WTC11 (cell line): Measurements from ENCODE around the gene RAB34. TPM values are rescaled to one million over a fixed set of nuclear protein-coding genes. Genes with fewer than 3 reads are reported as not detected.
A peak's percentile ranks its signal among the peaks of the same experiment; 100 is the strongest.

Experiments
- ATAC-seq: fragments of 200-7000 bp; cut with Tn5 transposase; 2 replicates; pipeline ENCODE4 v1.10.0; 2021; ENCODE audit warnings: mild to moderate bottlenecking, moderate library complexity
- CTCF ChIA-PET: fragments of 300-600 bp; sonication (Branson Sonifier 250); formaldehyde crosslinking; loops from one replicate; lab custom pipeline; 2021; ENCODE audit warnings: antibody characterized with exemption; lab: Charles Lee
- POLR2A ChIA-PET: fragments of 350-600 bp; sonication (Branson Sonifier 250); formaldehyde crosslinking; loops from one replicate; lab custom pipeline; 2021; ENCODE audit warnings: antibody characterized with exemption; lab: Charles Lee
- DNase-seq: peaks from one replicate; pipeline ENCODE4 v3.0.0; 2021; ENCODE audit warnings: low spot score
- H3K27ac Mint-ChIP-seq: 2 replicates; pipeline ENCODE4 v1.8.0; 2021; ENCODE audit warnings: mixed read lengths
- H3K27me3 Mint-ChIP-seq: 2 replicates; pipeline ENCODE4 v1.8.0; 2021; ENCODE audit warnings: low read depth, mild to moderate bottlenecking, moderate library complexity, mixed read lengths
- H3K36me3 Mint-ChIP-seq: 2 replicates; pipeline ENCODE4 v1.8.0; 2021; ENCODE audit warnings: mixed read lengths
- H3K4me1 Mint-ChIP-seq: 2 replicates; pipeline ENCODE4 v1.8.0; 2022; ENCODE audit warnings: mixed read lengths
- H3K4me3 Mint-ChIP-seq: 2 replicates; pipeline ENCODE4 v1.8.0; 2021; ENCODE audit warnings: mild to moderate bottlenecking, moderate library complexity, mixed read lengths
- H3K9me3 Mint-ChIP-seq: 2 replicates; pipeline ENCODE4 v1.8.0; 2021; ENCODE audit warnings: mixed read lengths
- CREB1 ChIP-seq: sonication (generic); formaldehyde crosslinking; IDR thresholded peaks from 2 replicates; pipeline ENCODE4 v1.8.0; 2023; ENCODE audit warnings: mild to moderate bottlenecking, missing genetic modification reagents
- CREM ChIP-seq: sonication (generic); formaldehyde crosslinking; IDR thresholded peaks from 2 replicates; pipeline ENCODE4 v1.8.1; 2022; ENCODE audit warnings: mild to moderate bottlenecking, missing genetic modification reagents, moderate library complexity
- EMX1 ChIP-seq: fragments of 250-450 bp; sonication (Bioruptor Pico); IDR thresholded peaks from 2 replicates; pipeline ENCODE4 v1.8.0; 2021; ENCODE audit warnings: mild to moderate bottlenecking
- FOXJ3 ChIP-seq: sonication (generic); formaldehyde crosslinking; IDR thresholded peaks from 2 replicates; pipeline ENCODE4 v1.9.0; 2021; ENCODE audit warnings: missing genetic modification reagents, mild to moderate bottlenecking, borderline replicate concordance
- FOXK1 ChIP-seq: sonication (generic); formaldehyde crosslinking; IDR thresholded peaks from 2 replicates; pipeline ENCODE4 v1.8.0; 2022; ENCODE audit warnings: mild to moderate bottlenecking, moderate library complexity, missing genetic modification reagents
- GABPB1 ChIP-seq: sonication (generic); formaldehyde crosslinking; IDR thresholded peaks from 2 replicates; pipeline ENCODE4 v1.8.1; 2023; ENCODE audit warnings: mild to moderate bottlenecking, missing genetic modification reagents
- HMGA2 ChIP-seq: fragments of 250-450 bp; sonication (Bioruptor Pico); IDR thresholded peaks from 2 replicates; pipeline ENCODE4 v1.4.0; 2021; ENCODE audit warnings: mild to moderate bottlenecking, moderate library complexity
- OVOL2 ChIP-seq: fragments of 250-450 bp; sonication (Bioruptor Pico); IDR thresholded peaks from 2 replicates; pipeline ENCODE4 v1.9.0; 2021; ENCODE audit warnings: mild to moderate bottlenecking, borderline replicate concordance
- PRRX2 ChIP-seq: fragments of 250-450 bp; sonication (Bioruptor Pico); IDR thresholded peaks from 2 replicates; pipeline ENCODE4 v1.8.0; 2021; ENCODE audit warnings: mild to moderate bottlenecking
- SMAD4 ChIP-seq: sonication (generic); formaldehyde crosslinking; IDR thresholded peaks from 2 replicates; pipeline ENCODE4 v1.8.0; 2022; ENCODE audit warnings: mild to moderate bottlenecking, missing genetic modification reagents
- TEAD1 ChIP-seq: sonication (generic); formaldehyde crosslinking; IDR thresholded peaks from 2 replicates; pipeline ENCODE4 v1.8.0; 2022; ENCODE audit warnings: mild to moderate bottlenecking, missing genetic modification reagents
- TP53 ChIP-seq: sonication (generic); formaldehyde crosslinking; IDR thresholded peaks from 2 replicates; pipeline ENCODE4 v1.8.1; 2023; ENCODE audit warnings: mild to moderate bottlenecking, missing genetic modification reagents
- ZNF121 ChIP-seq: sonication (generic); formaldehyde crosslinking; IDR thresholded peaks from 2 replicates; pipeline ENCODE4 v1.8.0; 2023; ENCODE audit warnings: missing genetic modification reagents
- ZNF219 ChIP-seq: sonication (generic); formaldehyde crosslinking; IDR thresholded peaks from 2 replicates; pipeline ENCODE4 v1.8.0; 2023; ENCODE audit warnings: missing genetic modification reagents, mild to moderate bottlenecking, borderline replicate concordance
- ZNF232 ChIP-seq: sonication (generic); formaldehyde crosslinking; IDR thresholded peaks from 2 replicates; pipeline ENCODE4 v1.8.0; 2022; ENCODE audit warnings: mild to moderate bottlenecking, missing genetic modification reagents
- total RNA-seq: library from RNA; stranded (reverse); gene quantifications from 3 replicates; pipeline ENCODE4 v1.2.3, GENCODE V29; 2021
- TF ChIP-seq, protein P1 (sequence below): fragments of 250-450 bp; sonication (Bioruptor Pico); IDR thresholded peaks from 2 replicates; pipeline ENCODE4 v2.1.2; 2022; ENCODE audit warnings: mild to moderate bottlenecking, moderate library complexity
- TF ChIP-seq, protein P2 (sequence below): fragments of 250-450 bp; sonication (Bioruptor Pico); IDR thresholded peaks from 2 replicates; pipeline ENCODE4 v1.9.0; 2021; ENCODE audit warnings: mild to moderate bottlenecking
- TF ChIP-seq, protein P3 (sequence below): sonication (generic); formaldehyde crosslinking; IDR thresholded peaks from 2 replicates; pipeline ENCODE4 v1.8.0; 2022; ENCODE audit warnings: mild to moderate bottlenecking, missing genetic modification reagents
- TF ChIP-seq, protein P4 (sequence below): fragments of 250-450 bp; sonication (Bioruptor Pico); IDR thresholded peaks from 2 replicates; pipeline ENCODE4 v1.9.0; 2021; ENCODE audit warnings: mild to moderate bottlenecking
- TF ChIP-seq, protein P5 (sequence below): sonication (generic); formaldehyde crosslinking; IDR thresholded peaks from 2 replicates; pipeline ENCODE4 v1.8.0; 2023; ENCODE audit warnings: missing genetic modification reagents
- TF ChIP-seq, protein P6 (sequence below): sonication (generic); formaldehyde crosslinking; conservative IDR thresholded peaks from 2 replicates; pipeline ENCODE4 v1.8.1; 2022; ENCODE audit warnings: mild to moderate bottlenecking, missing genetic modification reagents
- TF ChIP-seq, protein P7 (sequence below): sonication (generic); formaldehyde crosslinking; IDR thresholded peaks from 2 replicates; pipeline ENCODE4 v1.8.1; 2023; ENCODE audit warnings: mild to moderate bottlenecking, missing genetic modification reagents
- TF ChIP-seq, protein P8 (sequence below): sonication (generic); formaldehyde crosslinking; IDR thresholded peaks from 2 replicates; pipeline ENCODE4 v1.8.1; 2022; ENCODE audit warnings: mild to moderate bottlenecking, missing genetic modification reagents, moderate library complexity, borderline replicate concordance

Gene RAB34
- total RNA-seq, 1 experiment from 2014 or later = 181 TPM

DNA sequence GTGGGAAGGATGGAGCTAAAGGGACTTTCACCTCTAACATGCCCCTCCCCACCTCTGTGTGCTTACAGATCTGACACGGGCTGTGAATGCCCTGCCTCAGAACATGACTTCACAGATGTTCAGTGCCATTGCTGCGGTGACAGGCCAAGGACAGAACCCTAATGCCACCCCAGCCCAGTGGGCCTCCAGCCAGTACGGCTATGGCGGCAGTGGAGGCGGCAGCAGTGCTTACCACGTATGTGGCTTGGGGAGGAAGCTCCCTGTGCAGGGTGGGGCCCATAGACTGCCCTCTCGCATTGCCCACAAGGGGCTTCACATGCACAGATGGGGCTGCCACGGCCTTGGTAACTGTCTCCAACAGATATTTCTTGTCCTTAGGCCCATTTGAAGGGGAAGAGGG is 17.4 kb downstream of the RAB34 start:
- POLR2A ChIA-PET = interaction anchor here (0.6 to 0.7 kb wide), 2 partner anchors 11 kb away, joined by 3 to 9 read pairs; partner anchors contain the start of gene PROCA1
- H3K27ac Mint-ChIP-seq = no peak overlapping the region

DNA sequence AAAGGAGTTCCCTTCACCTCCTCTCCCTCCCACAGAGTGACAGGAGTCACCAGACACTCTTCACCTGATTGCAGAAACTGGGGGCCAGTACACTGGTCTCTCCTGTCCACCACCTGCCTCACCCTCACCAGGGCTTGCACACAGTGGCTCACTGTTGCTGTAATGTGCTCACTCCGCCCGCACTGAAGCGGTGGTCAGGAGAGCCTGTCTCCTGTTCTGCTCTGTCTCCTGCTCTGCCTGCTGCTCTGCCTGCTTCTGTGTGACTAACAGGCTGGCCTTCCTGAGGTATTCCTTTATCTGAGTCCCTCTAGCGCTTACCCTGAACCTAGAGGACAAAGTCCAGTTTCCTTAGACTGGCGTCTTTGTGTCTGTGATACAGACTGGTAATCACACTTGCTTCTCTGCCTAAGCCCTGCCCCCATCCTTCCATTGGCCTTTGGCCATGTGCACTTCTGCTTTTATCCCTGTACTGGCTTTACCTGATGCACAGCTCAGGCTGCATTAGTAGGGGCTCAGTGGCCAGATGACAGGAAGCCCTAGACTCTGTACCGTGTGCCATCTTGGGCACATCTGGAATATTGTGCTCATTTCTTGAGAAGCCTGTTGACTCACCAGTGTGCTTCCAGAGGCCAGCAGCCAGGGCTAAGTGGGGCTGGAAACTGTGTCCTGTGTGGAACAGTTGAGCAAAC is 19.3 kb downstream of the RAB34 start:
- ATAC-seq (no peak), DNase-seq (no peak)
- TF ChIP-seq OVOL2 (CRISPR knock-in tag) (no peak), GABPB1 (peak; percentile 59)
- Mint-ChIP-seq H3K4me1 (peaks cover 9% of the 10 kb centered on the region), H3K36me3 (peaks cover 83% of the 10 kb centered on the region), H3K27me3 (no peaks in the 10 kb centered on the region), H3K4me3 (no peak overlapping the region), H3K9me3 (no peaks in the 10 kb centered on the region), H3K27ac (no peak overlapping the region)
- POLR2A ChIA-PET = no interaction called here
- CTCF ChIA-PET = no interaction called here

More for the DNA sequence above, 17.4 kb downstream of the RAB34 start:
- DNase-seq = no peak
- CTCF ChIA-PET = no interaction called here
- Mint-ChIP-seq H3K36me3 (peaks cover 70% of the 10 kb centered on the region), H3K9me3 (no peaks in the 10 kb centered on the region), H3K4me1 (peaks cover 9% of the 10 kb centered on the region), H3K4me3 (no peak overlapping the region), H3K27me3 (no peaks in the 10 kb centered on the region)
- TF ChIP-seq FOXJ3 (CRISPR knock-in tag) (no peak), TP53 (CRISPR knock-in tag) (no peak), ZNF232 (CRISPR knock-in tag) (no peak), TEAD1 (no peak)
- TF ChIP-seq, protein P1, sequence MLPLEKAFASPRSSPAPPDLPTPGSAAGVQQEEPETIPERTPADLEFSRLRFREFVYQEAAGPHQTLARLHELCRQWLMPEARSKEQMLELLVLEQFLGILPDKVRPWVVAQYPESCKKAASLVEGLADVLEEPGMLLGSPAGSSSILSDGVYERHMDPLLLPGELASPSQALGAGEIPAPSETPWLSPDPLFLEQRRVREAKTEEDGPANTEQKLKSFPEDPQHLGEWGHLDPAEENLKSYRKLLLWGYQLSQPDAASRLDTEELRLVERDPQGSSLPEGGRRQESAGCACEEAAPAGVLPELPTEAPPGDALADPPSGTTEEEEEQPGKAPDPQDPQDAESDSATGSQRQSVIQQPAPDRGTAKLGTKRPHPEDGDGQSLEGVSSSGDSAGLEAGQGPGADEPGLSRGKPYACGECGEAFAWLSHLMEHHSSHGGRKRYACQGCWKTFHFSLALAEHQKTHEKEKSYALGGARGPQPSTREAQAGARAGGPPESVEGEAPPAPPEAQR = no peak
- TF ChIP-seq, protein P2, sequence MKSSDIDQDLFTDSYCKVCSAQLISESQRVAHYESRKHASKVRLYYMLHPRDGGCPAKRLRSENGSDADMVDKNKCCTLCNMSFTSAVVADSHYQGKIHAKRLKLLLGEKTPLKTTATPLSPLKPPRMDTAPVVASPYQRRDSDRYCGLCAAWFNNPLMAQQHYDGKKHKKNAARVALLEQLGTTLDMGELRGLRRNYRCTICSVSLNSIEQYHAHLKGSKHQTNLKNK (CRISPR knock-in tag) = no peak
- TF ChIP-seq, protein P3, sequence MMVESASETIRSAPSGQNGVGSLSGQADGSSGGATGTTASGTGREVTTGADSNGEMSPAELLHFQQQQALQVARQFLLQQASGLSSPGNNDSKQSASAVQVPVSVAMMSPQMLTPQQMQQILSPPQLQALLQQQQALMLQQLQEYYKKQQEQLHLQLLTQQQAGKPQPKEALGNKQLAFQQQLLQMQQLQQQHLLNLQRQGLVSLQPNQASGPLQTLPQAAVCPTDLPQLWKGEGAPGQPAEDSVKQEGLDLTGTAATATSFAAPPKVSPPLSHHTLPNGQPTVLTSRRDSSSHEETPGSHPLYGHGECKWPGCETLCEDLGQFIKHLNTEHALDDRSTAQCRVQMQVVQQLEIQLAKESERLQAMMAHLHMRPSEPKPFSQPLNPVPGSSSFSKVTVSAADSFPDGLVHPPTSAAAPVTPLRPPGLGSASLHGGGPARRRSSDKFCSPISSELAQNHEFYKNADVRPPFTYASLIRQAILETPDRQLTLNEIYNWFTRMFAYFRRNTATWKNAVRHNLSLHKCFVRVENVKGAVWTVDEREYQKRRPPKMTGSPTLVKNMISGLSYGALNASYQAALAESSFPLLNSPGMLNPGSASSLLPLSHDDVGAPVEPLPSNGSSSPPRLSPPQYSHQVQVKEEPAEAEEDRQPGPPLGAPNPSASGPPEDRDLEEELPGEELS = no peak
- TF ChIP-seq, protein P4, sequence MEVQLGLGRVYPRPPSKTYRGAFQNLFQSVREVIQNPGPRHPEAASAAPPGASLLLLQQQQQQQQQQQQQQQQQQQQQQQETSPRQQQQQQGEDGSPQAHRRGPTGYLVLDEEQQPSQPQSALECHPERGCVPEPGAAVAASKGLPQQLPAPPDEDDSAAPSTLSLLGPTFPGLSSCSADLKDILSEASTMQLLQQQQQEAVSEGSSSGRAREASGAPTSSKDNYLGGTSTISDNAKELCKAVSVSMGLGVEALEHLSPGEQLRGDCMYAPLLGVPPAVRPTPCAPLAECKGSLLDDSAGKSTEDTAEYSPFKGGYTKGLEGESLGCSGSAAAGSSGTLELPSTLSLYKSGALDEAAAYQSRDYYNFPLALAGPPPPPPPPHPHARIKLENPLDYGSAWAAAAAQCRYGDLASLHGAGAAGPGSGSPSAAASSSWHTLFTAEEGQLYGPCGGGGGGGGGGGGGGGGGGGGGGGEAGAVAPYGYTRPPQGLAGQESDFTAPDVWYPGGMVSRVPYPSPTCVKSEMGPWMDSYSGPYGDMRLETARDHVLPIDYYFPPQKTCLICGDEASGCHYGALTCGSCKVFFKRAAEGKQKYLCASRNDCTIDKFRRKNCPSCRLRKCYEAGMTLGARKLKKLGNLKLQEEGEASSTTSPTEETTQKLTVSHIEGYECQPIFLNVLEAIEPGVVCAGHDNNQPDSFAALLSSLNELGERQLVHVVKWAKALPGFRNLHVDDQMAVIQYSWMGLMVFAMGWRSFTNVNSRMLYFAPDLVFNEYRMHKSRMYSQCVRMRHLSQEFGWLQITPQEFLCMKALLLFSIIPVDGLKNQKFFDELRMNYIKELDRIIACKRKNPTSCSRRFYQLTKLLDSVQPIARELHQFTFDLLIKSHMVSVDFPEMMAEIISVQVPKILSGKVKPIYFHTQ = no peak
- no peak for ATAC-seq

DNA sequence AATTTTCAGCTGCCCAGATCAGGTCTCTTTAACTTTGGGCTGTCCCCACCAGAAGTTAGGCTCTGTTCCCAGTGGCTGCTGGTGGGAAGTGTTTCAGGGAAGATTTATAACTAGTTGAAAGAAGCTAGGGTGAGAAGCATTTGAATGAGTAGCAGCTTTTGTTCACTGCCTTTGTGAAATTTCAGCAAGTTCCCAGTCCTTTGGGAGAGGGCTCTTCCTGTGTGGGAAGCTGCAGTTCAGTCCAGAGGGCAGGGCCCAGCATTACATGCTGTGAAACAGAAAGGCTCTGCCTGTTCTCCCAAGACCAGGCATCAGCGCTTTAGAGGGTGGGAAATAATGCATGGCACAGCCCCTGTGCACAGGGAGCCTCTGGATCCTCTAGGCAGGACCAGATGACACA is 23.8 kb downstream of the RAB34 start:
- Mint-ChIP-seq H3K27me3 (no peaks in the 10 kb centered on the region), H3K36me3 (peaks cover 81% of the 10 kb centered on the region), H3K4me3 (no peak overlapping the region), H3K9me3 (no peaks in the 10 kb centered on the region), H3K4me1 (no peaks in the 10 kb centered on the region), H3K27ac (no peak overlapping the region; the same call in 1 of the 2 replicates)
- no peak for ATAC-seq
- no peak for DNase-seq
- ChIA-PET POLR2A (no interaction called here), CTCF (no interaction called here)
- no peak for TF ChIP-seq HMGA2 (CRISPR knock-in tag)
- TF ChIP-seq, protein P5, sequence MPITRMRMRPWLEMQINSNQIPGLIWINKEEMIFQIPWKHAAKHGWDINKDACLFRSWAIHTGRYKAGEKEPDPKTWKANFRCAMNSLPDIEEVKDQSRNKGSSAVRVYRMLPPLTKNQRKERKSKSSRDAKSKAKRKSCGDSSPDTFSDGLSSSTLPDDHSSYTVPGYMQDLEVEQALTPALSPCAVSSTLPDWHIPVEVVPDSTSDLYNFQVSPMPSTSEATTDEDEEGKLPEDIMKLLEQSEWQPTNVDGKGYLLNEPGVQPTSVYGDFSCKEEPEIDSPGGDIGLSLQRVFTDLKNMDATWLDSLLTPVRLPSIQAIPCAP (CRISPR knock-in tag) = no peak
- TF ChIP-seq FOXK1 (CRISPR knock-in tag) = no peak
- no peak for TF ChIP-seq CREB1 (CRISPR knock-in tag)
- TF ChIP-seq ZNF121 (CRISPR knock-in tag) = no peak
- TF ChIP-seq SMAD4 (CRISPR knock-in tag) = no peak
- TF ChIP-seq, protein P6, sequence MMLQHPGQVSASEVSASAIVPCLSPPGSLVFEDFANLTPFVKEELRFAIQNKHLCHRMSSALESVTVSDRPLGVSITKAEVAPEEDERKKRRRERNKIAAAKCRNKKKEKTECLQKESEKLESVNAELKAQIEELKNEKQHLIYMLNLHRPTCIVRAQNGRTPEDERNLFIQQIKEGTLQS (CRISPR knock-in tag) = no peak
- TF ChIP-seq, protein P7, sequence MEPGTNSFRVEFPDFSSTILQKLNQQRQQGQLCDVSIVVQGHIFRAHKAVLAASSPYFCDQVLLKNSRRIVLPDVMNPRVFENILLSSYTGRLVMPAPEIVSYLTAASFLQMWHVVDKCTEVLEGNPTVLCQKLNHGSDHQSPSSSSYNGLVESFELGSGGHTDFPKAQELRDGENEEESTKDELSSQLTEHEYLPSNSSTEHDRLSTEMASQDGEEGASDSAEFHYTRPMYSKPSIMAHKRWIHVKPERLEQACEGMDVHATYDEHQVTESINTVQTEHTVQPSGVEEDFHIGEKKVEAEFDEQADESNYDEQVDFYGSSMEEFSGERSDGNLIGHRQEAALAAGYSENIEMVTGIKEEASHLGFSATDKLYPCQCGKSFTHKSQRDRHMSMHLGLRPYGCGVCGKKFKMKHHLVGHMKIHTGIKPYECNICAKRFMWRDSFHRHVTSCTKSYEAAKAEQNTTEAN (CRISPR knock-in tag) = no peak
- TF ChIP-seq PRRX2 (CRISPR knock-in tag) = no peak
- TF ChIP-seq CREM (CRISPR knock-in tag) = no peak
- TF ChIP-seq EMX1 (CRISPR knock-in tag) = no peak
- TF ChIP-seq, protein P8, sequence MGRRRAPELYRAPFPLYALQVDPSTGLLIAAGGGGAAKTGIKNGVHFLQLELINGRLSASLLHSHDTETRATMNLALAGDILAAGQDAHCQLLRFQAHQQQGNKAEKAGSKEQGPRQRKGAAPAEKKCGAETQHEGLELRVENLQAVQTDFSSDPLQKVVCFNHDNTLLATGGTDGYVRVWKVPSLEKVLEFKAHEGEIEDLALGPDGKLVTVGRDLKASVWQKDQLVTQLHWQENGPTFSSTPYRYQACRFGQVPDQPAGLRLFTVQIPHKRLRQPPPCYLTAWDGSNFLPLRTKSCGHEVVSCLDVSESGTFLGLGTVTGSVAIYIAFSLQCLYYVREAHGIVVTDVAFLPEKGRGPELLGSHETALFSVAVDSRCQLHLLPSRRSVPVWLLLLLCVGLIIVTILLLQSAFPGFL = no peak
- no peak for TF ChIP-seq ZNF219 (CRISPR knock-in tag)
